Sigmoid colon (tissue), 4 donors: ENCODE measurements around the gene PON2.

ENCODE experiments used
- CTCF ChIP-seq, 4 experiments: fragments of 450-650 bp in 3 of 4; fragments of 200-600 bp in 1 of 4; IDR thresholded peaks; one replicate each; pipeline ENCODE4 v1.5.1; 2016 to 2019; ENCODE audit warnings: antibody characterized with exemption in 4 of 4, mild to moderate bottlenecking in 3 of 4, moderate library complexity in 2 of 4
- EP300 ChIP-seq, 4 donors: sonication (generic); formaldehyde crosslinking; IDR thresholded peaks; one replicate each; pipeline ENCODE4 v1.6.1; 2017; ENCODE audit warnings: antibody characterized with exemption in 4 of 4
- POLR2A ChIP-seq, 2 donors: fragments of 450-650 bp; IDR thresholded peaks; one replicate each; pipeline ENCODE4 v1.6.1; 2016; ENCODE audit warnings: antibody characterized with exemption in 2 of 2, mild to moderate bottlenecking in 2 of 2, moderate library complexity in 2 of 2

- no peak for TF ChIP-seq EP300 (IDR thresholded peaks at IDR 0.05)
- no peak for TF ChIP-seq CTCF (IDR thresholded peaks at IDR 0.05)
- TF ChIP-seq POLR2A (IDR thresholded peaks at IDR 0.05) = no peak
Observed at GRCh38 chr7:95395755-95396135, 39.1 kb downstream of the PON2 start.
